ENCODE results near the gene FAM162A.
A peak's percentile ranks its signal among the peaks of the same experiment; 100 is the strongest.

Gene FAM162A

DNA sequence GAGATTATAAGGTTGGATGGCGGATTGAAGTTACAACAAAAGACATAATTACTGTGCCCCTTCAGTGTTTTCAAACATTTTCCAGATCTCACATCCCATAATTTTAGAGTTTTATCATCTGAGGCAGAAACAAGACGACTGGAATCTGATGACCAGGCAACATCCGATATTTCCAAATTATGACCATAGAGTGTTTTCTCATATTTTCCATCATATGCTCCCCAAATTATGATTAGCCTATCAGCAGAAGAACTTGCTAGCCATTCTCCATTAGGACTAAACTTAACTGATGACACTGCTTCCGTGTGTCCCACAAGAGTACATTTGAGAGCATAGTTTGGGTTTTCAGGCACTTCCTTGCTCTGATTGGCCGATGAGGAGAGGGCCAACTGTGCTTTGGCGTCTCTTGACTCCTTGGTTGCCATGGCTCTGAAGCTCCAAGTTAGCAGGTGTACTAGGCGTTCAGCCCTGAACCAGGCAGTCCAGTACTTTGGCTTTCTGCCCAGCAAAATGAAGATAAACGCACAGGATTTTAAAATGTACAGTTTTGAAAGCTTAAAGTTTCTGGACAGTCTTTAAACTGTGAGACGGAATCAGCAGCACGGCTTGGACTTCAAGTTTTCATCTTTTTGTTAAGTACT, 31.2 kb downstream of the FAM162A start:
- Histone ChIP-seq H3K4me1 (ENCODE audit: control insufficient read depth in 2 of 2, insufficient read depth in 2 of 2, low read length in 2 of 2) (peaks cover 11 to 16% of the 10 kb centered on the region in 2 donors), H3K36me3 (ENCODE audit: control insufficient read depth in 2 of 2, insufficient read depth in 2 of 2, low read length in 2 of 2) (peaks cover 15 to 19% of the 10 kb centered on the region in 2 donors), H3K27ac (ENCODE audit: low read depth in 2 of 2, low read length in 2 of 2) (peak overlapping the region; percentile 92 to 94), H3K4me3 (ENCODE audit: low read length in 2 of 2) (peak overlapping the region; percentile 85 to 98), H3K27me3 (ENCODE audit: control insufficient read depth in 2 of 2, insufficient read depth in 2 of 2, low read length in 2 of 2) (no peaks in the 10 kb centered on the region), H3K9ac (ENCODE audit: low read depth in 1 of 2, low read length in 2 of 2) (peak overlapping the region; percentile 85 to 97), H3K9me3 (ENCODE audit: control insufficient read depth in 2 of 2, low read length in 2 of 2) (no peaks in the 10 kb centered on the region)

DNA sequence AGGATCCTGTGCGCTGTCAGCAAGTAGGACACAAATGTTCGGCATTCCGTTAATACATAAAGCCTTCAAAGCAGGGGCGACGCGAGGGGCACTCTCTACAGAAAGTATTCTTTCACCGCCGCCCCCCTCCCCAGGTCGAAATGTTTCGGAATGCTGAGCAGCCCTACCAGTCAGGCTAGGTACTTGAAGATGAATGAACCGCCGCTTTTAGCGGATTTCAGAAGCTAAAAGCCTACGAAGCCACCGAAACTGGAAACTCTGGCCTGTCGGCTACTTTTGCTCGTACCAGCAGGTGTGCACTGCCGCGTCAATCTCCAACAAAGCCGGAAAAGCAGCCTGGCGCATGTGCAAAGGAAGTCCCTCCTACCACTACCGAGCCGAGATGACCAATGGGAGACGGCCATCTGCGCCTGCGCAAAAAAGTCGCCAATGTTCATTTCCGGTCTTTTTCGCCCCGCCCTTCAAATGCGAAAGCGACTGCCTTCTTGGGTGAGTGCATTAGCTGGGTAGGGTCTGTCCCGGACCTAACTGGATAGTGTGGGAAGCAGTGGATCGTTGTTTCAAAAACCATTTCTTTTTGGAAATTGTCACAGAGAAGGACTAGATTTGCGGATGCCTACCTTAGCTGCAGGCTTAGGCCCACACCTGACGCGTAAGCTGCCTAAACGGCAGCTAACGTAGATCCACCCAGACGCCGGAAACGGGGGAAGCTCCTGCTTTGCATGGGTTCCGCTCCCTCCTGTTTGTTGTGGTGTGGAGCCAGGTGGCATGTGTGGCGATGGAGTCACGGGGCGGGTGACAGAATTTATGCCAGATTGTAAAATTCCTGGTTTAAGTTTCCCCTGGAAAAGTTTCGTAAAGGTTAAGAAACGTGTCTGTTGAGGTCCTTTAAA, 32.0 kb downstream of the FAM162A start, which contains the start of gene WDR5B:
WDR5B (minus strand) TSS at position 301 of the 893 bp plus-strand sequence. CDS start 534 bp downstream, outside the sequence.
- H3K9me3 ChIP-seq (ENCODE audit: control insufficient read depth in 2 of 2, low read length in 2 of 2): no peaks in the 10 kb centered on the region
- peak within 1 kb of the TSS; percentile 94 to 96 for H3K27ac ChIP-seq (ENCODE audit: low read depth in 2 of 2, low read length in 2 of 2)
- H3K9ac ChIP-seq (ENCODE audit: low read depth in 1 of 2, low read length in 2 of 2): peak within 1 kb of the TSS; percentile 85 to 97
- H3K36me3 ChIP-seq (ENCODE audit: control insufficient read depth in 2 of 2, insufficient read depth in 2 of 2, low read length in 2 of 2): peaks cover 9 to 13% of the 10 kb centered on the region in 2 donors
- H3K4me3 ChIP-seq (ENCODE audit: low read length in 2 of 2): peak within 1 kb of the TSS; percentile 85 to 98
- H3K27me3 ChIP-seq (ENCODE audit: control insufficient read depth in 2 of 2, insufficient read depth in 2 of 2, low read length in 2 of 2): no peaks in the 10 kb centered on the region
- H3K4me1 ChIP-seq (ENCODE audit: control insufficient read depth in 2 of 2, insufficient read depth in 2 of 2, low read length in 2 of 2): peaks cover 11 to 16% of the 10 kb centered on the region in 2 donors

DNA sequence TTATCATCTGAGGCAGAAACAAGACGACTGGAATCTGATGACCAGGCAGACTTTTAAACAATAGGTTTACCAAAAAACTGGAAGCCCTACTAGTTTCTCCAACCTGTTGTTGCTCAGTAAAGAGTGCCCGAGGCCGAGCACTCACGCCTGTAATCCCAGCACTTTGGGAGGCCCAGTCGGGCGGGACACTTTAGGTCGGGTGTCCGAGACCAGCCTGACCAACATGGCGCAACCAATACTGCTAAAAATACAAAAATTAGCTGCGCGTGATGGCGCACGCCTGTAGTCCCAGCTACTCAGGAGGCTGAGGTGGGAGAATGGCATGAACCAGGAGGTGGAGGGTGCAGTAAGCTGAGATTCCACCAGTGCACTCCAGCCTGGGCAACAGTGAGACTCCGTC, 33.0 kb downstream of the FAM162A start:
- Histone ChIP-seq H3K4me1 (ENCODE audit: control insufficient read depth in 2 of 2, insufficient read depth in 2 of 2, low read length in 2 of 2) (peaks cover 11 to 16% of the 10 kb centered on the region in 2 donors), H3K9ac (ENCODE audit: low read depth in 1 of 2, low read length in 2 of 2) (peak overlapping the region; percentile 29 to 97), H3K27me3 (ENCODE audit: control insufficient read depth in 2 of 2, insufficient read depth in 2 of 2, low read length in 2 of 2) (no peaks in the 10 kb centered on the region), H3K36me3 (ENCODE audit: control insufficient read depth in 2 of 2, insufficient read depth in 2 of 2, low read length in 2 of 2) (peaks cover 4 to 11% of the 10 kb centered on the region in 2 donors), H3K4me3 (ENCODE audit: low read length in 2 of 2) (peak overlapping the region; percentile 85 to 98), H3K9me3 (ENCODE audit: control insufficient read depth in 2 of 2, low read length in 2 of 2) (no peaks in the 10 kb centered on the region), H3K27ac (ENCODE audit: low read depth in 2 of 2, low read length in 2 of 2) (peak overlapping the region; percentile 94 to 96)

DNA sequence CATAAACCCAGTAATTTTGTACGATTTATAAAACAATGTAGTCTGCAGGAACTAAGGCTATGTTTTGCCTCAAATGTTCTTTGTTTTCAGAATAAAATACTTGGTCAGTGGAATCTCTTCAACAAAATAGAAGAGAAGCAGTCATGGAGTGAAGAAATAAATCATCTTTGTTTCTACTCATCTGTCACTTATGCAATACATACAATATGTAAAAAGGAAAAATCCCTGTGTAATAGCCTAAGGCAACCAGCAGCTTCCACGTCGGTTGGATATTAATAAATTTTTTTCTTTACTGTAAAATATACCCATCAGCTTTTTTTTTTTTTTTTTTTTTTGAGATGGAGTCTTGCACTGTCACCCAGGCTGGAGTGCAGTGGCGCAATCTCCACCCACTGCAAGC, 37.1 kb downstream of the FAM162A start:
- Histone ChIP-seq H3K9me3 (ENCODE audit: control insufficient read depth in 2 of 2, low read length in 2 of 2) (no peaks in the 10 kb centered on the region), H3K9ac (ENCODE audit: low read depth in 1 of 2, low read length in 2 of 2) (no peak overlapping the region), H3K4me1 (ENCODE audit: control insufficient read depth in 2 of 2, insufficient read depth in 2 of 2, low read length in 2 of 2) (peaks cover 0 to 4% of the 10 kb centered on the region in 2 donors), H3K36me3 (ENCODE audit: control insufficient read depth in 2 of 2, insufficient read depth in 2 of 2, low read length in 2 of 2) (peaks cover 15 to 19% of the 10 kb centered on the region in 2 donors), H3K27ac (ENCODE audit: low read depth in 2 of 2, low read length in 2 of 2) (no peak overlapping the region), H3K4me3 (ENCODE audit: low read length in 2 of 2) (no peak overlapping the region), H3K27me3 (ENCODE audit: control insufficient read depth in 2 of 2, insufficient read depth in 2 of 2, low read length in 2 of 2) (no peaks in the 10 kb centered on the region)

DNA sequence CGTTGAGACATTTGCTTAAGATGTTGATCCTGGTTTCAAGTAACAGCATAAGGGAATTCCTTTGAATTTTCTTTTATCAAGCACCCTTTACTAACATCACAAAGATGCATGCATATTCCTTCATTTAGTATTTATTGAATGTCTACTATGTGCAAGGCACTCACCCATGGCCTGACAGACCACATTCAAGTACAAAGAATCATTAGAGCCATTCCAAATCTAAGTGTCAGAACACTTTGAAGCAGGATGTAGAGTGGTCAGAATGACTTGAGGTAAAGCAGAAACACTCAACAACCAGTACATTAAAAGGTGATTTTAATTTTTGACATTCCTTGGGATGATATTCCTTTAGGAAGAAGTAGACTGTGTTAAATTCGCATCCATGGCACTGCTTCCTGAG, 37.9 kb downstream of the FAM162A start:
- no peak overlapping the region for H3K27ac ChIP-seq (ENCODE audit: low read depth in 2 of 2, low read length in 2 of 2)
- no peak overlapping the region for H3K4me3 ChIP-seq (ENCODE audit: low read length in 2 of 2)
- H3K9me3 ChIP-seq (ENCODE audit: control insufficient read depth in 2 of 2, low read length in 2 of 2): no peaks in the 10 kb centered on the region
- no peaks in the 10 kb centered on the region for H3K27me3 ChIP-seq (ENCODE audit: control insufficient read depth in 2 of 2, insufficient read depth in 2 of 2, low read length in 2 of 2)
- H3K4me1 ChIP-seq (ENCODE audit: control insufficient read depth in 2 of 2, insufficient read depth in 2 of 2, low read length in 2 of 2): peaks cover 0 to 3% of the 10 kb centered on the region in 2 donors
- peaks cover 23 to 27% of the 10 kb centered on the region in 2 donors for H3K36me3 ChIP-seq (ENCODE audit: control insufficient read depth in 2 of 2, insufficient read depth in 2 of 2, low read length in 2 of 2)
- no peak overlapping the region for H3K9ac ChIP-seq (ENCODE audit: low read depth in 1 of 2, low read length in 2 of 2)

DNA sequence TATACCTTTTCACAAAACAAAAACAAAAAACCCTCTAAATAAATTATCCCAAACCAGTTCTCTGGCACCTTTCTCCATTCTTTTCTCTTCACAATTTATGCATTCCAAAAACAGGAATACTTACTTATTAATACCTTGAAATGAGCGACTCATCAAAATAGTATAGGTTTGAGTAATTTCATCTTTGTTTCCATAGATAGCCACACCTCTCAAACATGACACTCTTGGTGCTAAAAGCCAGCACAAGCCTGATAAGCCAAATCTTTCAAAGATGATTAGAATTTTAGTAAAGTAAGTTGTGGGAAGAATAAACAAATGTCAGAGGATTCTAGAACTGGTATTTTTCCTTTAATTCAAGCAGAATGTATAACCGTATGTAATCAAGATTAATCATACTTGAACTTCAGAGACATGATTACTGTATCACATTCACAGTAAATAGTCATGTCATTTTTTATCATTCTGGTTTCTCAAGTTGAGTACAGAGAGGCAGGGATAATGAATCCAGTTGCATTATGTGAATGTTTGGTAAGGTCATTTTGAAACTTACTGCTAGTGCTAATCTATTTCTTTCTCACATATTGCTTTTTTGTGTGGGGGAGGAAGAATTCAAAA, 44.0 kb downstream of the FAM162A start:
- Histone ChIP-seq H3K9me3 (ENCODE audit: control insufficient read depth in 2 of 2, low read length in 2 of 2) (no peaks in the 10 kb centered on the region), H3K27ac (ENCODE audit: low read depth in 2 of 2, low read length in 2 of 2) (no peak overlapping the region), H3K9ac (ENCODE audit: low read depth in 1 of 2, low read length in 2 of 2) (no peak overlapping the region), H3K36me3 (ENCODE audit: control insufficient read depth in 2 of 2, insufficient read depth in 2 of 2, low read length in 2 of 2) (peaks cover 35 to 40% of the 10 kb centered on the region in 2 donors), H3K4me3 (ENCODE audit: low read length in 2 of 2) (no peak overlapping the region), H3K27me3 (ENCODE audit: control insufficient read depth in 2 of 2, insufficient read depth in 2 of 2, low read length in 2 of 2) (no peaks in the 10 kb centered on the region), H3K4me1 (ENCODE audit: control insufficient read depth in 2 of 2, insufficient read depth in 2 of 2, low read length in 2 of 2) (no peaks in the 10 kb centered on the region)

DNA sequence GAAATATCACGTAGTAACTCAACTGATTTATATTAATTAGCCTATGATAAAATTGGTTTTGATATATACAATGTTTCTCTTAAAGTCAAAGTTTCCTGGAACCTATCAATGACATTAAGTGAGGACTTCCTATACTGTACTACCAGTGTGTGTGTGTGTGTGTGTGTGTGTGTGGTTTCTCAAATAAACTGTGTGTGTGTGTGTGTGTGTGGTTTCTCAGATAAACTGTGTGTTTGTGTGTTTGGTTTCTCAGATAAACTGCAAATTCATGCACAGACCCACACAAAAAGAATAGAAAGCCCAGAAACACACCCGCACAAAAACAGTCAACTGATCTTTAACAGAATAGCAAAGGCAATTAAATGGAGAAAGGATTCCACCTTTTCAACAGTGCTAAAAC, 46.4 kb downstream of the FAM162A start:
- H3K27ac ChIP-seq (ENCODE audit: low read depth in 2 of 2, low read length in 2 of 2): no peak overlapping the region
- H3K9me3 ChIP-seq (ENCODE audit: control insufficient read depth in 2 of 2, low read length in 2 of 2): no peaks in the 10 kb centered on the region
- peaks cover 36 to 46% of the 10 kb centered on the region in 2 donors for H3K36me3 ChIP-seq (ENCODE audit: control insufficient read depth in 2 of 2, insufficient read depth in 2 of 2, low read length in 2 of 2)
- no peak overlapping the region for H3K9ac ChIP-seq (ENCODE audit: low read depth in 1 of 2, low read length in 2 of 2)
- no peaks in the 10 kb centered on the region for H3K27me3 ChIP-seq (ENCODE audit: control insufficient read depth in 2 of 2, insufficient read depth in 2 of 2, low read length in 2 of 2)
- no peaks in the 10 kb centered on the region for H3K4me1 ChIP-seq (ENCODE audit: control insufficient read depth in 2 of 2, insufficient read depth in 2 of 2, low read length in 2 of 2)
- no peak overlapping the region for H3K4me3 ChIP-seq (ENCODE audit: low read length in 2 of 2)

DNA sequence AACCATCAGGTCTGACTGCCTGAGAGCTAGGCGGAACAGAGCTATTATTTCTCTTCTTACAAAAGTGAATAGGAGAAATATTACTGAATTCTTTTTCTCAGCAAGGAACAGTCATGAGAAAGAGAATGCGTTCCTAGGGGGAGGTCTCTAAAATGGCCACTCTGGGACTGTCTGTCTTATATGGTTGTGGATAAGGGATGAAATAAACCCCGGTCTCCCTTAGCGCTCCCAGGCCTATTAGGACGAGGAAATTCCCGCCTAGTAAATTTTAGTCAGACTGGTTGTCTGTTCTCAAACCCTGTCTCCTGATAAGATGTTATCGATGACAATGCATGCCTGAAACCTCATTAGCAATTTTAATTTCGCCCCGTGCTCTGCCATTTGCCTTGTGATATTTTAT, 52.0 kb downstream of the FAM162A start:
- no peak overlapping the region for H3K4me3 ChIP-seq (ENCODE audit: low read length in 2 of 2)
- H3K36me3 ChIP-seq (ENCODE audit: control insufficient read depth in 2 of 2, insufficient read depth in 2 of 2, low read length in 2 of 2): peaks cover 53 to 60% of the 10 kb centered on the region in 2 donors
- H3K9ac ChIP-seq (ENCODE audit: low read depth in 1 of 2, low read length in 2 of 2): no peak overlapping the region
- no peaks in the 10 kb centered on the region for H3K4me1 ChIP-seq (ENCODE audit: control insufficient read depth in 2 of 2, insufficient read depth in 2 of 2, low read length in 2 of 2)
- H3K27me3 ChIP-seq (ENCODE audit: control insufficient read depth in 2 of 2, insufficient read depth in 2 of 2, low read length in 2 of 2): no peaks in the 10 kb centered on the region
- no peak overlapping the region for H3K27ac ChIP-seq (ENCODE audit: low read depth in 2 of 2, low read length in 2 of 2)
- H3K9me3 ChIP-seq (ENCODE audit: control insufficient read depth in 2 of 2, low read length in 2 of 2): peaks cover 0 to 6% of the 10 kb centered on the region in 2 donors

DNA sequence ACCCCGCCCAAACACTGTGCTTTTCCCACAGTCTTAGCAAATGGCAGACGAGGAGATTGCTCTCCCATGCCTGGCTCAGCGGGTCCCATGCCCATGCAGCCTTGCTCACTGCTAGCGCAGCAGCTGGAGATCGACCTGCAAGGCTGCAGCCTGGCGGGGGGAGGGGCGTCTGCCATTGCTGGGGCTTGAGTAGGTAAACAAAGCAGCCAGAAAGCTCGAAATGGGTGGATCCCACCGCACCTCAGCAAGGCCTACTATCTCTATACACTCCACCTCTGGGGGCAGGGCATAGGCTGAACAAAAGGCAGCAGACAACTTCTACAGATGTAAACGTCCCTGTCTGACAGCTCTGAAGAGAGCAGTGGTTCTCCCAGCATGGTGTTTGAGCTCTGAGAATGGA, 59.1 kb downstream of the FAM162A start:
- no peak overlapping the region for H3K4me3 ChIP-seq (ENCODE audit: low read length in 2 of 2)
- peaks cover 29 to 37% of the 10 kb centered on the region in 2 donors for H3K36me3 ChIP-seq (ENCODE audit: control insufficient read depth in 2 of 2, insufficient read depth in 2 of 2, low read length in 2 of 2)
- no peaks in the 10 kb centered on the region for H3K27me3 ChIP-seq (ENCODE audit: control insufficient read depth in 2 of 2, insufficient read depth in 2 of 2, low read length in 2 of 2)
- no peaks in the 10 kb centered on the region for H3K4me1 ChIP-seq (ENCODE audit: control insufficient read depth in 2 of 2, insufficient read depth in 2 of 2, low read length in 2 of 2)
- no peaks in the 10 kb centered on the region for H3K9me3 ChIP-seq (ENCODE audit: control insufficient read depth in 2 of 2, low read length in 2 of 2)
- no peak overlapping the region for H3K9ac ChIP-seq (ENCODE audit: low read depth in 1 of 2, low read length in 2 of 2)
- no peak overlapping the region for H3K27ac ChIP-seq (ENCODE audit: low read depth in 2 of 2, low read length in 2 of 2)
